ENCODE results near the gene TAF6.
A peak's percentile ranks its signal among the peaks of the same experiment; 100 is the strongest.

TAF6 gene

GRCh38 chr7:100090527-100091410, 28.4 kb downstream of the TAF6 start:
- in situ Hi-C loops (cut with HindIII; ENCODE audit: low sequenced_read_pairs), result no loop called here
- H3K4me3 ChIP-seq (ENCODE audit: low read depth, low read length), result no peak overlapping the region
- no peak for DNase-seq (ENCODE audit: low read depth)
- no peak for TF ChIP-seq CTCF (IDR thresholded peaks at IDR 0.05; ENCODE audit: low read depth, low read length, missing control alignments)

- no peak for TF ChIP-seq CTCF (IDR thresholded peaks at IDR 0.05; ENCODE audit: low read depth, low read length, missing control alignments)
- in situ Hi-C loops (cut with HindIII; ENCODE audit: low sequenced_read_pairs), result no loop called here
- H3K4me3 ChIP-seq (ENCODE audit: low read depth, low read length), result peak overlapping the region; percentile 89
- no peak for DNase-seq (ENCODE audit: low read depth)
Measured at GRCh38 chr7:100089458-100090196, 29.5 kb downstream of the TAF6 start.

- DNase-seq (ENCODE audit: low read depth), result no peak
- in situ Hi-C loops (cut with HindIII; ENCODE audit: low sequenced_read_pairs), result no loop called here
- no peak for TF ChIP-seq CTCF (IDR thresholded peaks at IDR 0.05; ENCODE audit: low read depth, low read length, missing control alignments)
- peak within 1 kb of the TSS; percentile 89 for H3K4me3 ChIP-seq (ENCODE audit: low read depth, low read length)
Measured at GRCh38 chr7:100088621-100089457, 30.3 kb downstream of the TAF6 start, which contains the start of gene COPS6. TSS of gene COPS6 (plus strand) at chr7:100088969. CDS start at chr7:100088991, 22 bp downstream.

GRCh38 chr7:100088095-100088620, 31.0 kb downstream of the TAF6 start:
- TF ChIP-seq CTCF (IDR thresholded peaks at IDR 0.05; ENCODE audit: low read depth, low read length, missing control alignments), result no peak
- in situ Hi-C loops (cut with HindIII; ENCODE audit: low sequenced_read_pairs), result no loop called here
- H3K4me3 ChIP-seq (ENCODE audit: low read depth, low read length), result peak overlapping the region; percentile 89
- DNase-seq (ENCODE audit: low read depth), result no peak

- no peak overlapping the region for H3K4me3 ChIP-seq (ENCODE audit: low read depth, low read length)
- peak; percentile 88 for DNase-seq (ENCODE audit: low read depth)
- in situ Hi-C loops (cut with HindIII; ENCODE audit: low sequenced_read_pairs), result no loop called here
- no peak for TF ChIP-seq CTCF (IDR thresholded peaks at IDR 0.05; ENCODE audit: low read depth, low read length, missing control alignments)
Measured at GRCh38 chr7:100087055-100087750, 32.0 kb downstream of the TAF6 start.

Measured in astrocyte of the cerebellum (primary cell).